ENCODE measurements around the gene CALU.

The CALU gene

GRCh38 chr7:128725531-128725930 is 13.6 kb upstream of the CALU start:
- no peak for DNase-seq

GRCh38 chr7:128726059-128726736 is 13.0 kb upstream of the CALU start:
- DNase-seq, result no peak

GRCh38 chr7:128726737-128727072 is 12.5 kb upstream of the CALU start:
- DNase-seq, result no peak

- no peak for DNase-seq
Measured at GRCh38 chr7:128727239-128727638, 11.9 kb upstream of the CALU start.

- no peak for DNase-seq
Measured at GRCh38 chr7:128728598-128728997, 10.6 kb upstream of the CALU start.

- DNase-seq, result no peak
Measured at GRCh38 chr7:128729494-128729893, 9.7 kb upstream of the CALU start.

GRCh38 chr7:128731184-128731583 is 8.0 kb upstream of the CALU start:
- no peak for DNase-seq

- DNase-seq, result no peak
Measured at GRCh38 chr7:128732521-128733277, 6.5 kb upstream of the CALU start.

- DNase-seq, result no peak
Measured at GRCh38 chr7:128733278-128733645, 5.9 kb upstream of the CALU start.

- no peak for DNase-seq
Measured at GRCh38 chr7:128734890-128735289, 4.3 kb upstream of the CALU start.

GRCh38 chr7:128735436-128735835 is 3.7 kb upstream of the CALU start:
- no peak for DNase-seq

GRCh38 chr7:128737441-128737840 is 1.7 kb upstream of the CALU start:
- no peak for DNase-seq

- no peak for DNase-seq
Measured at GRCh38 chr7:128737867-128738385, 1.2 kb upstream of the CALU start.

- no peak for DNase-seq
Measured at GRCh38 chr7:128738570-128739047, 550 bp upstream of the CALU start.

- DNase-seq, result no peak
Measured at GRCh38 chr7:128739990-128740682, 977 bp downstream of the CALU start.

- DNase-seq, result no peak
Measured at GRCh38 chr7:128740996-128741395, 1.8 kb downstream of the CALU start.

- no peak for DNase-seq
Measured at GRCh38 chr7:128741491-128741890, 2.3 kb downstream of the CALU start.

GRCh38 chr7:128742206-128742605 is 3.0 kb downstream of the CALU start:
- DNase-seq, result no peak

- no peak for DNase-seq
Measured at GRCh38 chr7:128743112-128743772, 4.1 kb downstream of the CALU start.

- no peak for DNase-seq
Measured at GRCh38 chr7:128744366-128744905, 5.3 kb downstream of the CALU start.

GRCh38 chr7:128745706-128746105 is 6.5 kb downstream of the CALU start:
- DNase-seq, result no peak

GRCh38 chr7:128747327-128748079 is 8.3 kb downstream of the CALU start:
- no peak for DNase-seq

Measured in activated gamma-delta T cell treated with Interleukin-2 at 50 U/mL for 16 hours (primary cell).